Activated B cell treated with CpG ODN at 0.5 μM for 24 hours (primary cell): ENCODE measurements around the gene COBL. TPM values are rescaled to one million over a fixed set of nuclear protein-coding genes. Genes with fewer than 3 reads are reported as not detected.

ENCODE experiments used
- ATAC-seq: fragments of 200-7000 bp; cut with Tn5 transposase; one replicate; pipeline ENCODE4 v1.10.0; 2021; ENCODE audit warnings: low read depth, mild to moderate bottlenecking, moderate library complexity
- CTCF ChIA-PET: fragments of 350-600 bp; sonication (Branson Sonifier 250); formaldehyde crosslinking; loops from one replicate; lab custom pipeline; 2021; ENCODE audit warnings: antibody characterized with exemption; lab: Charles Lee
- POLR2A ChIA-PET: fragments of 350-600 bp; sonication (Branson Sonifier 250); formaldehyde crosslinking; loops from one replicate; lab custom pipeline; 2021; ENCODE audit warnings: antibody characterized with exemption; lab: Charles Lee
- DNase-seq: peaks from one replicate; pipeline ENCODE4 v3.0.0; 2022
- H3K27ac Mint-ChIP-seq: one replicate; pipeline ENCODE4 v1.8.0; 2020; ENCODE audit warnings: mixed read lengths
- H3K27me3 Mint-ChIP-seq: one replicate; pipeline ENCODE4 v1.8.0; 2021; ENCODE audit warnings: mixed read lengths
- H3K36me3 Mint-ChIP-seq: one replicate; pipeline ENCODE4 v1.8.0; 2021; ENCODE audit warnings: low read depth, mixed read lengths
- H3K4me1 Mint-ChIP-seq: one replicate; pipeline ENCODE4 v1.8.0; 2021; ENCODE audit warnings: mixed read lengths
- H3K4me3 Mint-ChIP-seq: one replicate; pipeline ENCODE4 v1.8.0; 2020; ENCODE audit warnings: mild to moderate bottlenecking, mixed read lengths
- H3K9me3 Mint-ChIP-seq: one replicate; pipeline ENCODE4 v1.8.0; 2020; ENCODE audit warnings: mixed read lengths
- intact Hi-C: fragments of 100-400 bp; cut with micrococcal nuclease; formaldehyde crosslinking; loops from one replicate; pipeline ENCODE4 v1.15.1; 2024
- total RNA-seq: library from RNA; stranded (reverse); gene quantifications from 2 replicates; pipeline ENCODE4 v1.2.3, GENCODE V29; 2022
- TF ChIP-seq, protein P1 (sequence below): fragments of 200-600 bp; IDR thresholded peaks from one replicate; pipeline ENCODE4 v1.8.0; 2022; ENCODE audit warnings: antibody characterized with exemption, mild to moderate bottlenecking

The COBL gene
- total RNA-seq, 1 donor from 2014 or later: not detected

DNA sequence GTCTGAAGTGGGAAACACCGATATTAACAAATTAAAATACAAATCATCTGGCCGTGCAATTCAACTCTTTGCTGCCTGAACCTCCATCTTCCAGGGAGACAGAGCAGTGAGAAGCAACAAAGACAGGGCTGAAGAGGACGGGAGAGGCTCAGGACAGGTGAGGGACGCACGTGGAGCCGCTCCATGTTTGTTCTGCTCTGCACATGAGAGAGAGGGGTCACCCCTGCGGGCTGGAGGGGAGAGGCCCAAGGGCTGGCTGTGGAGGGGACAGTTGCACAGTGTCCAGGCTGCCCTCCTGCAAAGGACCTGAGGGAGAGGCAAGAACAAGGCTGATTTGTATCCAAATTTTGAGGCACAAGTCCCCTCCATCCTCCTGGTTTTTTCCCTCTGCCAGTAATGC lies 41.7 kb downstream of the COBL start:
- ChIA-PET CTCF (no interaction called here), POLR2A (no interaction called here)
- Mint-ChIP-seq H3K9me3 (no peaks in the 10 kb centered on the region), H3K27me3 (no peaks in the 10 kb centered on the region), H3K36me3 (no peaks in the 10 kb centered on the region), H3K4me3 (no peak overlapping the region), H3K27ac (no peak overlapping the region), H3K4me1 (no peaks in the 10 kb centered on the region)
- intact Hi-C loops: no loop called here
- TF ChIP-seq, protein P1, sequence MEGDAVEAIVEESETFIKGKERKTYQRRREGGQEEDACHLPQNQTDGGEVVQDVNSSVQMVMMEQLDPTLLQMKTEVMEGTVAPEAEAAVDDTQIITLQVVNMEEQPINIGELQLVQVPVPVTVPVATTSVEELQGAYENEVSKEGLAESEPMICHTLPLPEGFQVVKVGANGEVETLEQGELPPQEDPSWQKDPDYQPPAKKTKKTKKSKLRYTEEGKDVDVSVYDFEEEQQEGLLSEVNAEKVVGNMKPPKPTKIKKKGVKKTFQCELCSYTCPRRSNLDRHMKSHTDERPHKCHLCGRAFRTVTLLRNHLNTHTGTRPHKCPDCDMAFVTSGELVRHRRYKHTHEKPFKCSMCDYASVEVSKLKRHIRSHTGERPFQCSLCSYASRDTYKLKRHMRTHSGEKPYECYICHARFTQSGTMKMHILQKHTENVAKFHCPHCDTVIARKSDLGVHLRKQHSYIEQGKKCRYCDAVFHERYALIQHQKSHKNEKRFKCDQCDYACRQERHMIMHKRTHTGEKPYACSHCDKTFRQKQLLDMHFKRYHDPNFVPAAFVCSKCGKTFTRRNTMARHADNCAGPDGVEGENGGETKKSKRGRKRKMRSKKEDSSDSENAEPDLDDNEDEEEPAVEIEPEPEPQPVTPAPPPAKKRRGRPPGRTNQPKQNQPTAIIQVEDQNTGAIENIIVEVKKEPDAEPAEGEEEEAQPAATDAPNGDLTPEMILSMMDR: no peak
- ATAC-seq: no peak
- no peak for DNase-seq

DNA sequence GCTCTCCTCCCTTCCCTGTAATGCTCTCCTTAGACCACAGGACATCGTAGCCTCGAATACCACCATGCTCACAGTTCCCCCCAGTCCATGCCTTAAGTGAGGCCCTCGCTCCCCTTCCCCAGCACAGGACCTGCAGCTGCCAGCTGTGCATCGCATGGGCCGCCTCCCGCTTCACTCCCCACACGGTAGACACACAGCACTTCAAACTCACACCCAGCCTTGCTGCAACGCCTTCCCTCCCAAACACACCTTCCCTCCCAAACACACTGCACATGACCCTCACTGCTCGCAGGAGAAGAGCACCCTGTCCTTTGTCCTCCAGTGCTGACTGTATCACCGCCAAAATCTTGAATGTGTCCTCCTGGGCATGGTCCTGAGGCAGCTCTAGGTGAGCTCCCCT lies 42.6 kb downstream of the COBL start:
- ChIA-PET POLR2A (no interaction called here), CTCF (no interaction called here)
- intact Hi-C loops: no loop called here
- TF ChIP-seq, protein P1: no peak
- Mint-ChIP-seq H3K36me3 (no peaks in the 10 kb centered on the region), H3K27ac (no peak overlapping the region), H3K4me3 (no peak overlapping the region), H3K4me1 (no peaks in the 10 kb centered on the region), H3K9me3 (no peaks in the 10 kb centered on the region), H3K27me3 (no peaks in the 10 kb centered on the region)
- ATAC-seq: no peak
- no peak for DNase-seq

DNA sequence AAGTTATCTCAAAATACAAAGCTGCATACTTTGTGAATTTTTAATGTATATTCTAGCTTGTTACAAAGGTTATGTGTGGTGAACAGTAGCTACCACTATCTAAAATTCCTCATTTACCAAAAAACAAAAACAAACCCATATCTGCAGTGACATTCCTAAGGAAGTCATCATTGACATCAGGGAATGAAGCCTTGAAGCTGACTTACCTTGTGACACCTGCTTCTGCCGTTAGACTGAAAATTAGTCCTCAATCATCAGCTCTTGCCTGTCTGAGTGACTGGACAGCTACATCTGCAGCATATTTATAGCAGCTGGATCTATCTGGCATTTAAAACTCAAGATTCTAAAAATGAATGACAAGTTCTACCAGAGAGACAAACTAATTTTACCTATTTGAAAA lies 43.2 kb downstream of the COBL start:
- TF ChIP-seq, protein P1: no peak
- ATAC-seq (no peak), DNase-seq (no peak)
- no peaks in the 10 kb centered on the region for H3K27me3 Mint-ChIP-seq
- ChIA-PET CTCF (no interaction called here), POLR2A (no interaction called here)
- intact Hi-C loops: no loop called here
- H3K9me3 Mint-ChIP-seq: no peaks in the 10 kb centered on the region
- H3K4me1 Mint-ChIP-seq: no peaks in the 10 kb centered on the region
- no peak overlapping the region for H3K27ac Mint-ChIP-seq
- H3K4me3 Mint-ChIP-seq: no peak overlapping the region
- H3K36me3 Mint-ChIP-seq: no peaks in the 10 kb centered on the region

DNA sequence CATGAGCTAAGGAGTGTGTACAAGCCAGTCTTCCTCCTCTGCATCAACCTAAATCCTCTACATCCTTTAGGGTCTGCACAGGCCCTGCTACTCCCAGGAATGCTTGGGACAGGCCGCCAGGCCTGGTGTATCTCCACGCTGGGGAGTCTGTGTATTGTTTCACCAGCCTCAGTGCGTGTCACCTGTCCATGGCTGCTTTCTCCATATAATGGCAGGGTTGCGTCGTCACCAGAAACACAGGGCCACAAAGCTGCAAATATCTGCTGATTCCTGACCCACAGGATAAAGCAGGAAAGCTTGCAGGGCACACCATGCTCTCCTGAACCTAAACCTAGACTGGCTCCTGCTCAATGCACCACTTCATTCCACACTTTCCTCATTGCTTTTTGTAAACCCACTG lies 45.6 kb downstream of the COBL start:
- Mint-ChIP-seq H3K4me1 (no peaks in the 10 kb centered on the region), H3K27me3 (no peaks in the 10 kb centered on the region), H3K27ac (no peak overlapping the region), H3K36me3 (no peaks in the 10 kb centered on the region), H3K9me3 (no peaks in the 10 kb centered on the region), H3K4me3 (no peak overlapping the region)
- CTCF ChIA-PET: no interaction called here
- DNase-seq (no peak), ATAC-seq (no peak)
- intact Hi-C loops: no loop called here
- POLR2A ChIA-PET: no interaction called here
- TF ChIP-seq, protein P1: no peak

DNA sequence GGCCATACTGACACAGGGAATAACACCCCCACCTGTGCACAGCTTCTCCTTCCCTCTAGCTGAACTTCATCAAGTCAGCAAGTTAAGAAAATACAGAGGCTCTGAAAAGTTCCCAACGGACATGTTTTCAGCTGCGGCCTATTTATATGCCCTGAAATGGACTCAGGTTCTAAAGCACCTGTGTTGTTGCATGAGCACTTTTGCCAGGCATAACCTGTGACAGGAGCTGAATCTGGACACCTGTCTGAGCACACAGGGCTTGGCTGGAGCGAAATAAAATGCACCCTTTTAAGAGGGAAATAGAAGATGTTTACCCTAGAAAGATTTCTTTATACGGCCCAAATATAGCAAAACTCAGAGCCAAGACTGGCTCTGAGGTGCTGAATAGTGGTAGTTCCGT lies 46.7 kb downstream of the COBL start:
- ChIA-PET POLR2A (no interaction called here), CTCF (no interaction called here)
- no peaks in the 10 kb centered on the region for H3K4me1 Mint-ChIP-seq
- no peaks in the 10 kb centered on the region for H3K27me3 Mint-ChIP-seq
- H3K9me3 Mint-ChIP-seq: no peaks in the 10 kb centered on the region
- ATAC-seq: no peak
- no peaks in the 10 kb centered on the region for H3K36me3 Mint-ChIP-seq
- no peak for DNase-seq
- H3K4me3 Mint-ChIP-seq: no peak overlapping the region
- intact Hi-C loops: no loop called here
- TF ChIP-seq, protein P1: no peak
- no peak overlapping the region for H3K27ac Mint-ChIP-seq
